SK-N-SH (cell line): ENCODE data around the gene OSGIN1. TPM values are rescaled to one million over a fixed set of nuclear protein-coding genes. Genes with fewer than 3 reads are reported as not detected.

Source experiments
- CTCF ChIA-PET: fragments of 300-600, 350-600 bp; formaldehyde crosslinking; extraction: SDS; loops from one replicate; lab custom pipeline; 2021; lab: Yijun Ruan, JAX
- POLR2A ChIA-PET: fragments of 350-600 bp; sonication (Branson Sonifier 250); formaldehyde crosslinking; extraction: SDS; loops from one replicate; lab custom pipeline; 2020; ENCODE audit warnings: antibody characterized with exemption, inconsistent platforms; lab: Yijun Ruan, JAX
- DNase-seq: peaks from one replicate; pipeline ENCODE4 v3.0.0; 2012
- H2AFZ ChIP-seq: fragments of 200-600 bp; sonication (generic); 2 replicates; pipeline ENCODE4 v1.8.1; 2016; ENCODE audit warnings: antibody characterized with exemption, mild to moderate bottlenecking, low read depth
- H3F3A ChIP-seq: fragments of 200-600 bp; sonication (generic); replicated peaks from 2 replicates; pipeline ENCODE3; 2016; ENCODE audit warnings: antibody characterized with exemption, mild to moderate bottlenecking; ENCODE audit not compliant: insufficient read depth
- H3K27ac ChIP-seq, 2 experiments: fragments of 200-500 bp in 1 of 2; fragments of 200-600 bp in 1 of 2; sonication (Bioruptor generic) in 1 of 2; sonication (generic), shearing (Covaris generic) in 1 of 2; 2 replicates each; pipeline versions ENCODE4 v1.5.1 to v1.6.1; 2014 to 2016; ENCODE audit warnings: low read depth in 2 of 2, inconsistent platforms in 1 of 2, low read length in 1 of 2, mild to moderate bottlenecking in 1 of 2, mixed read lengths in 1 of 2
- H3K27me3 ChIP-seq: fragments of 200-600 bp; sonication (generic), shearing (Covaris generic); 2 replicates; pipeline ENCODE4 v1.6.1; 2016; ENCODE audit warnings: mixed run types; ENCODE audit not compliant: insufficient read depth
- H3K36me3 ChIP-seq, 2 experiments: fragments of 200-500 bp in 1 of 2; fragments of 200-600 bp in 1 of 2; sonication (Bioruptor generic) in 1 of 2; sonication (generic) in 1 of 2; replicated peaks in 1 of 2; 2 replicates each; pipeline versions ENCODE3 to v1.5.1; 2014 to 2016; ENCODE audit warnings: low read length in 1 of 2, mild to moderate bottlenecking in 1 of 2; ENCODE audit not compliant: insufficient read depth in 2 of 2, control insufficient read depth in 1 of 2
- H3K4me1 ChIP-seq, 2 experiments: fragments of 200-500 bp in 1 of 2; fragments of 200-600 bp in 1 of 2; sonication (Bioruptor generic) in 1 of 2; sonication (generic), shearing (Covaris generic) in 1 of 2; 2 replicates each; pipeline versions ENCODE4 v1.5.1 to v1.6.1; 2014 to 2016; ENCODE audit warnings: low read depth in 1 of 2, low read length in 1 of 2, mixed run types in 1 of 2; ENCODE audit not compliant: insufficient read depth in 2 of 2, control insufficient read depth in 1 of 2
- H3K4me2 ChIP-seq: fragments of 200-600 bp; sonication (generic), shearing (Covaris generic); 2 replicates; pipeline ENCODE4 v1.6.1; 2017; ENCODE audit warnings: mixed run types
- H3K4me3 ChIP-seq, 2 experiments: fragments of 200-500 bp in 1 of 2; fragments of 200-600 bp in 1 of 2; sonication (Bioruptor generic) in 1 of 2; sonication (generic), shearing (Covaris generic) in 1 of 2; 2 replicates each; pipeline versions ENCODE4 v1.5.1 to v1.8.1; 2014 to 2016; ENCODE audit warnings: low read depth in 2 of 2, inconsistent platforms in 1 of 2, low read length in 1 of 2, mild to moderate bottlenecking in 1 of 2, mixed read lengths in 1 of 2, moderate library complexity in 1 of 2
- H3K79me2 ChIP-seq: fragments of 200-600 bp; sonication (generic); 2 replicates; pipeline ENCODE4 v1.8.1; 2017; ENCODE audit warnings: mild to moderate bottlenecking; ENCODE audit not compliant: insufficient read depth
- H3K9ac ChIP-seq: fragments of 200-600 bp; sonication (generic); 2 replicates; pipeline ENCODE4 v1.6.1; 2017; ENCODE audit warnings: mixed run types
- H3K9me2 ChIP-seq: fragments of 200-600 bp; sonication (generic); 2 replicates; pipeline ENCODE4 v1.6.1; 2017; ENCODE audit warnings: mixed run types
- H3K9me3 ChIP-seq: fragments of 200-600 bp; sonication (generic); 2 replicates; pipeline ENCODE4 v1.6.1; 2017; ENCODE audit warnings: mixed run types, mild to moderate bottlenecking, moderate library complexity
- H4K20me1 ChIP-seq: fragments of 200-600 bp; sonication (generic); 2 replicates; pipeline ENCODE4 v1.6.1; 2017; ENCODE audit warnings: mild to moderate bottlenecking, mixed run types; ENCODE audit not compliant: insufficient read depth
- CHD2 ChIP-seq: fragments of 150-350 bp; IDR thresholded peaks from 2 replicates; pipeline ENCODE4 v1.6.1; 2018; ENCODE audit warnings: low read length; ENCODE audit not compliant: partially characterized antibody
- ELF1 ChIP-seq: IDR thresholded peaks from 2 replicates; pipeline ENCODE4 v1.4.0; 2012
- EP300 ChIP-seq, 2 experiments: IDR thresholded peaks; 2 replicates each; pipeline versions ENCODE4 v1.4.0 to v1.6.1; 2012; ENCODE audit warnings: borderline replicate concordance in 1 of 2, low read depth in 1 of 2, low read length in 1 of 2
- EZH2phosphoT487 ChIP-seq: fragments of 200-600 bp; sonication (generic); IDR thresholded peaks from 2 replicates; pipeline ENCODE4 v1.6.1; 2017; ENCODE audit warnings: low read depth, mixed run types, mild to moderate bottlenecking, antibody characterized with exemption, moderate library complexity, borderline replicate concordance
- FOSL2 ChIP-seq: IDR thresholded peaks from 2 replicates; pipeline ENCODE4 v1.4.0; 2012; ENCODE audit warnings: low read depth, mild to moderate bottlenecking, moderate library complexity, borderline replicate concordance
- GABPA ChIP-seq: IDR thresholded peaks from 2 replicates; pipeline ENCODE4 v1.4.0; 2012; ENCODE audit warnings: low read depth, mild to moderate bottlenecking
- GATA2 ChIP-seq: sonication (generic); formaldehyde crosslinking; IDR thresholded peaks from 2 replicates; pipeline ENCODE4 v1.5.0; 2020; ENCODE audit warnings: mild to moderate bottlenecking, missing genetic modification reagents
- IRF3 ChIP-seq: fragments of 150-350 bp; IDR thresholded peaks from 2 replicates; pipeline ENCODE4 v1.6.1; 2016; ENCODE audit warnings: mild to moderate bottlenecking, low read depth, low read length
- JUND ChIP-seq: IDR thresholded peaks from 2 replicates; pipeline ENCODE4 v1.4.0; 2012
- MAX ChIP-seq: IDR thresholded peaks from 2 replicates; pipeline ENCODE4 v1.4.0; 2012; ENCODE audit warnings: low read depth
- MXI1 ChIP-seq: IDR thresholded peaks from 2 replicates; pipeline ENCODE4 v1.6.1; 2012; ENCODE audit warnings: mild to moderate bottlenecking, low read depth, low read length, improper control_type of control experiment
- NRF1 ChIP-seq: IDR thresholded peaks from 2 replicates; pipeline ENCODE4 v1.6.1; 2012; ENCODE audit warnings: low read depth, mild to moderate bottlenecking, low read length
- POLR2AphosphoS5 ChIP-seq: IDR thresholded peaks from 2 replicates; pipeline ENCODE4 v1.6.1; 2012; ENCODE audit warnings: low read depth, low read length
- RAD21 ChIP-seq: IDR thresholded peaks from 2 replicates; pipeline ENCODE4 v1.6.1; 2012; ENCODE audit warnings: mild to moderate bottlenecking, low read length
- RCOR1 ChIP-seq: fragments of 150-350 bp; IDR thresholded peaks from 2 replicates; pipeline ENCODE4 v1.6.1; 2017; ENCODE audit warnings: antibody characterized with exemption, low read length
- RFX5 ChIP-seq: IDR thresholded peaks from 2 replicates; pipeline ENCODE4 v1.6.1; 2012; ENCODE audit warnings: mild to moderate bottlenecking, improper control_type of control experiment, low read length
- RXRA ChIP-seq: IDR thresholded peaks from 2 replicates; pipeline ENCODE4 v1.4.0; 2012; ENCODE audit warnings: low read depth, mild to moderate bottlenecking, borderline replicate concordance
- SMC3 ChIP-seq: IDR thresholded peaks from 2 replicates; pipeline ENCODE4 v1.6.1; 2012; ENCODE audit warnings: low read depth, low read length, improper control_type of control experiment
- TAF1 ChIP-seq: IDR thresholded peaks from 2 replicates; pipeline ENCODE4 v1.6.1; 2012; ENCODE audit warnings: low read depth, mild to moderate bottlenecking, low read length, moderate library complexity, borderline replicate concordance
- TCF12 ChIP-seq: IDR thresholded peaks from 2 replicates; pipeline ENCODE4 v1.4.0; 2012
- TEAD4 ChIP-seq: IDR thresholded peaks from 2 replicates; pipeline ENCODE4 v1.4.0; 2012; ENCODE audit warnings: mild to moderate bottlenecking, borderline replicate concordance; ENCODE audit not compliant: insufficient read depth
- USF2 ChIP-seq: fragments of 150-350 bp; IDR thresholded peaks from 2 replicates; pipeline ENCODE4 v1.6.1; 2017; ENCODE audit warnings: antibody characterized with exemption, low read length, low read depth, borderline replicate concordance
- YY1 ChIP-seq: IDR thresholded peaks from 2 replicates; pipeline ENCODE4 v1.4.0; 2012; ENCODE audit warnings: low read depth, mild to moderate bottlenecking
- WGBS: methylation state at CpG from one replicate; pipeline ENCODE4 v1.1.6; 2017; ENCODE audit warnings: low lambda C conversion rate; 5-methylcytosine and 5-hydroxymethylcytosine counted together
- polyA plus RNA-seq, 3 experiments: library from polyadenylated mRNA; depleted of rRNA; stranded (reverse); fragments of >200 nt; gene quantifications; 2 replicates each; pipeline ENCODE4 v1.2.3, GENCODE V29; 2012
- TF ChIP-seq, protein P1 (sequence below): IDR thresholded peaks from 2 replicates; pipeline ENCODE4; 2012

Gene OSGIN1
- polyA plus RNA-seq, 1 of the 3 experiments (the other 2 are of a cell fraction): 4.8 TPM

DNA sequence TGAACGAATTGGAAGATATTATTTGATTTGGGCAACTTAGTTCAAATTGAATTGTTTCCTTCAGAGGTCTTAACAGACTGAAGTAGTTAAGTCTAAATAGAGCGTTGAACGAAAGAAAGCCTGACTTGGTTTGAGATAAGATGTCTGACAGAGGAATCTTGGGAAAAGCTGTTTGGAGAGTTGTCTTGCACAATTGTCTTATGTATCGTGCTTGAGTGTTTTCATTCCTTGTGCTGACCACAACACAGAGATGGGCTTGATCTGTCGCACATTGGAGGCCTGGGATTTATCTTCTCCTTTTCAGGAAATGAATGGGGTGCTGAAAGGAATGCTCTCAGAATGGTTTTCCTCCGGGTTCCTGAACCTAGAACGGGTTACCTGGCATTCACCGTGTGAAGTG, 46.4 kb upstream of the OSGIN1 start:
- Histone ChIP-seq H4K20me1 (no peaks in the 10 kb centered on the region), H3K4me2 (no peak overlapping the region), H3K9me3 (no peaks in the 10 kb centered on the region), H3K9me2 (no peaks in the 10 kb centered on the region), H3K36me3 (peaks cover 8 to 27% of the 10 kb centered on the region in 2 experiments), H3K27me3 (no peaks in the 10 kb centered on the region), H3K79me2 (peaks cover 24% of the 10 kb centered on the region), H3K4me1 (no peaks in the 10 kb centered on the region), H3F3A (no peaks in the 10 kb centered on the region), H3K4me3 (no peak overlapping the region), H3K9ac (no peak overlapping the region), H3K27ac (no peak overlapping the region), H2AFZ (no peak overlapping the region)
- DNase-seq: no peak
- ChIA-PET POLR2A (no interaction called here), CTCF (interaction anchor here (1.5 kb wide), 1 partner anchor 20 kb away, joined by 3 read pairs; no protein-coding TSS in a partner anchor)
- 88% methylated on average over 8 of the region's 8 CpGs for WGBS
- no peak for TF ChIP-seq POLR2AphosphoS5
- no peak for TF ChIP-seq JUND
- no peak for TF ChIP-seq CHD2
- TF ChIP-seq RAD21: no peak
- TF ChIP-seq EP300 (IDR thresholded peaks at IDR 0.05; ENCODE audit: borderline replicate concordance in 1 of 2, low read depth in 1 of 2, low read length in 1 of 2): no peak
- TF ChIP-seq IRF3: no peak
- no peak for TF ChIP-seq TEAD4
- TF ChIP-seq SMC3: no peak
- no peak for TF ChIP-seq ELF1
- TF ChIP-seq MXI1: no peak
- TF ChIP-seq RCOR1: no peak
- no peak for TF ChIP-seq TCF12
- TF ChIP-seq GATA2 (CRISPR knock-in tag): no peak
- TF ChIP-seq MAX: no peak
- TF ChIP-seq, protein P1, sequence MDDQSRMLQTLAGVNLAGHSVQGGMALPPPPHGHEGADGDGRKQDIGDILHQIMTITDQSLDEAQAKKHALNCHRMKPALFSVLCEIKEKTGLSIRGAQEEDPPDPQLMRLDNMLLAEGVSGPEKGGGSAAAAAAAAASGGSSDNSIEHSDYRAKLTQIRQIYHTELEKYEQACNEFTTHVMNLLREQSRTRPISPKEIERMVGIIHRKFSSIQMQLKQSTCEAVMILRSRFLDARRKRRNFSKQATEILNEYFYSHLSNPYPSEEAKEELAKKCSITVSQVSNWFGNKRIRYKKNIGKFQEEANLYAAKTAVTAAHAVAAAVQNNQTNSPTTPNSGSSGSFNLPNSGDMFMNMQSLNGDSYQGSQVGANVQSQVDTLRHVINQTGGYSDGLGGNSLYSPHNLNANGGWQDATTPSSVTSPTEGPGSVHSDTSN: no peak
- no peak for TF ChIP-seq TAF1
- no peak for TF ChIP-seq NRF1

DNA sequence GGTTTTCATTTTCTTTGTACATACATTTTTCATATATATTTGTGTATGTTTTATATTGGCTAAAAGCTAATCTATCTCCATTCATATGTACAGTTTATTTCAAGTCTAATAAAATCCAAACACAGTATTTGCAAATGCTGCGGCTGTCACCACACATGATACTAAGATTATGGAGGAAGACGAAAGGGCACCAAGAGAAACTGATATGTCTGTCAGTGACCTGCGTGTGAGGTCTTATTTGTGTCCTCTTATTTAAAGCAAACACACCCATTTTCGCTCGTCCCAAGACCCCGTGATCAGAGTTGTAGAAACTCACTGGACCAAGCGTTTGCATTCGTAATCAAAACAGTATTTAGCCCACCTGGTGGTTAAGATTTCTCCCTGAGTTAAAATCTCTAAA, 45.9 kb upstream of the OSGIN1 start:
- CTCF ChIA-PET: interaction anchor here (1.5 kb wide), 1 partner anchor 20 kb away, joined by 3 read pairs; no protein-coding TSS in a partner anchor

More for the DNA sequence above, 45.9 kb upstream of the OSGIN1 start:
- no peak for DNase-seq
- POLR2A ChIA-PET: no interaction called here
- 90% methylated on average over 8 of the region's 8 CpGs for WGBS
- H3K79me2 ChIP-seq: peaks cover 24% of the 10 kb centered on the region
- H3K4me2 ChIP-seq: no peak overlapping the region
- TF ChIP-seq ELF1 (no peak), GATA2 (CRISPR knock-in tag) (no peak), GABPA (no peak), EZH2phosphoT487 (no peak), RAD21 (no peak), FOSL2 (no peak), YY1 (no peak), MAX (no peak), TCF12 (no peak), SMC3 (no peak), NRF1 (no peak), JUND (no peak), RFX5 (no peak), RXRA (no peak), USF2 (no peak), TAF1 (no peak)
- TF ChIP-seq, protein P1: no peak
- H3K9ac ChIP-seq: no peak overlapping the region
- no peak overlapping the region for H2AFZ ChIP-seq
- no peak overlapping the region for H3K27ac ChIP-seq
- H3K27me3 ChIP-seq: no peaks in the 10 kb centered on the region
- H3K36me3 ChIP-seq: peaks cover 8 to 31% of the 10 kb centered on the region in 2 experiments
- H3K4me3 ChIP-seq: no peak overlapping the region
- H3K9me2 ChIP-seq: no peaks in the 10 kb centered on the region
- no peaks in the 10 kb centered on the region for H3K4me1 ChIP-seq
- no peaks in the 10 kb centered on the region for H4K20me1 ChIP-seq
- H3K9me3 ChIP-seq: no peaks in the 10 kb centered on the region
- H3F3A ChIP-seq: no peaks in the 10 kb centered on the region
